SIG-M5 treated with dmso at 0.1 percent for 504 hours (cell line): ENCODE measurements around the gene SOD3.

Experiments
- DNase-seq: peaks from one replicate; lab custom pipeline; 2025; ENCODE audit not compliant: unreplicated experiment; lab: John Stamatoyannopoulos, UW

The SOD3 gene

DNA sequence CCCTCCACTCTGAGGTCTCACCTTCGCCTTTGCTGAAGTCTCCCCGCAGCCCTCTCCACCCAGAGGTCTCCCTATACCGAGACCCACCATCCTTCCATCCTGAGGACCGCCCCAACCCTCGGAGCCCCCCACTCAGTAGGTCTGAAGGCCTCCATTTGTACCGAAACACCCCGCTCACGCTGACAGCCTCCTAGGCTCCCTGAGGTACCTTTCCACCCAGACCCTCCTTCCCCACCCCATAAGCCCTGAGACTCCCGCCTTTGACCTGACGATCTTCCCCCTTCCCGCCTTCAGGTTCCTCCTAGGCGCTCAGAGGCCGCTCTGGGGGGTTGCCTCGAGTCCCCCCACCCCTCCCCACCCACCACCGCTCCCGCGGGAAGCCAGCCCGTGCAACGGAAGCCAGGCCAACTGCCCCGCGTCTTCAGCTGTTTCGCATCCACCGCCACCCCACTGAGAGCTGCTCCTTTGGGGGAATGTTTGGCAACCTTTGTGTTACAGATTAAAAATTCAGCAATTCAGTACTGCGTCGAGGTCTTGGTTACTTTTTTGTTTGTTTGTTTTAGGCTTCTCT, 5.0 kb downstream of the SOD3 start:
- DNase-seq: no peak

DNA sequence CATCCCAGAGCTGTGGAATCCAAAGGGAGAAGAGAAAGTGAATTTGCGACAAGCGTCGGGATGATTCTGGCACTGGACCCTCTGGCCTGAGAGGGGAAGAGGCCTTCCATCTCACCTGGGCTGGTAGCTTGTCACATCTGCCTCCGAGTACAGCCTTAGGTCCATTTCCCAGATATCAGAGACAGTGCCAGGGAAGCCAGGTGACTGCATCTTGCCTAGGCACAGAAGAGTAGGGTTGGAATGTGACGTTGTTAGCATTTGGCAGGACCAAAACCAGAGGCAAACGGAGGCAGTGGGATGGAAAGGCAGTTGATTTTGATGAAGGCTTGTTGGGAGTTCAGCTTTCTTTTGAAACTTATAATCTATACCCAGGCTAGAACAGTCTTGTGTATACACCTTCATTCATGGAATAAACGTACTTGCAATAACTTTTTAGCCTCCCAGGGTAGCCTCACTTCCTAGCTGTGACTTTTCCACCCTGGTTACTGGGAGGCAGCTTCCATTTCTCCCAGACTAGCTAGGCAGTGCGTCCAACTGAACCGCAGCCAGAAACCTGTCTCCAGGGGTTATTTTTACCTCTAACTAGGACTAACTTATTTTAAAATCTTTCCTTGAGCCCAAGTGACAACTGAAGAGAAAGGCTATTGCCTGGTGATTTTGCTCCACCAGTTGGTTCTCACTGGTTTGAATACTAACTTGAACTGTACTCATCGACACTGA, 5.9 kb downstream of the SOD3 start:
- DNase-seq: no peak

DNA sequence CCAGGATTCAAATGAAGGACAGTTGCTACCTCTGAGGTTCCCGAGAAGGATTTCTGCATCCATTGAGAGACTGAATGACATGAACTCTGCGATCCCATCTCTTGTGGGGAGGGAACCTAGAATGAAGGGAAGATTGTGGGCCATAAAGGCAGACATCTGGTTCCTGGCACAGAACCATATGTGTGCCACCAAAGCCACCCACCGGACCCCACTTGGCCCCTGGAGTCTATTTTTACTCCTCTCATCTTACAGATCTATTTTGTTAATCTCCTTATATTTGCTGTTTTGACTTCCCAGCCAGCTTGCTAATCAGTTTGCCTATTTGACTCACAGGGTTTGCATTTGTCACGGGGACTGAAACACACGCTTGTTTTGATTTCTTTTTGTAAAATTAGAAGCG, 7.3 kb downstream of the SOD3 start:
- no peak for DNase-seq

DNA sequence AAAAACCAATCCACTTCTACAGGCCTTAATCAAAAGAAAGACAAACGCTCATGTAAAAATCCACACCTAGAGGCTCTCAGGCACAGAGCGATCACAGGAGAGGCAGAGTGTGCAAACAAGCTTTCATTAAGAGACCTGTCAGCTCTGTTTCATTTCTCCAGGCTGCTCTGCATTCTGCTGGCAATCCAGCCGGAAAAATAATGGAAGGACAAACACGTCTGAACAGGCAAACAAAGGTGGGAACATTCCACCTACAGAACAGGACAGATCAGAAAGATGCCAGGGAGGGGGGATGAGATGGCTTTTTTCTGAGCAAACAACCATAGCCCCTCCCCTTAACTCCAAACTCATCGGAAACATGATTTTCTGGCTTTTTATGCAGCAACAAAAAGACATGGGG, 9.7 kb downstream of the SOD3 start:
- no peak for DNase-seq

DNA sequence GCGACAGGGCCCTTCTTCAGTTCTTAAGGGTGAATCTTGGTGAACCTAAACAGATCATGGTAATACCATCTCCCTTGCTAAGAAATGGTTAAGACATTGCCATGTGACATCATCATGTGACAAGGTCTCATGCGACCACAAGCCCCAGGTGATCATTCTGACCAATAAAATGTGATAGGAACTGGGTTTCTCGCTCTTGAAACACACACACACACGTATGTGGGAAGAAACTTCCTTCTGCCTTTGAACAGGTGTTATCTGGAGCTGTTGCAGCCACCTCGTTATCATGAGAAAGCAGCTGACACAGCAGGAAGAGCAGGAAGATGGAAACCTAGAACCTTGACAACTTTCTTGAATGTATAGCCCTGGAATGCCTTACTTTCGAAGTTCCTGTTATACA, 10.2 kb downstream of the SOD3 start:
- no peak for DNase-seq

DNA sequence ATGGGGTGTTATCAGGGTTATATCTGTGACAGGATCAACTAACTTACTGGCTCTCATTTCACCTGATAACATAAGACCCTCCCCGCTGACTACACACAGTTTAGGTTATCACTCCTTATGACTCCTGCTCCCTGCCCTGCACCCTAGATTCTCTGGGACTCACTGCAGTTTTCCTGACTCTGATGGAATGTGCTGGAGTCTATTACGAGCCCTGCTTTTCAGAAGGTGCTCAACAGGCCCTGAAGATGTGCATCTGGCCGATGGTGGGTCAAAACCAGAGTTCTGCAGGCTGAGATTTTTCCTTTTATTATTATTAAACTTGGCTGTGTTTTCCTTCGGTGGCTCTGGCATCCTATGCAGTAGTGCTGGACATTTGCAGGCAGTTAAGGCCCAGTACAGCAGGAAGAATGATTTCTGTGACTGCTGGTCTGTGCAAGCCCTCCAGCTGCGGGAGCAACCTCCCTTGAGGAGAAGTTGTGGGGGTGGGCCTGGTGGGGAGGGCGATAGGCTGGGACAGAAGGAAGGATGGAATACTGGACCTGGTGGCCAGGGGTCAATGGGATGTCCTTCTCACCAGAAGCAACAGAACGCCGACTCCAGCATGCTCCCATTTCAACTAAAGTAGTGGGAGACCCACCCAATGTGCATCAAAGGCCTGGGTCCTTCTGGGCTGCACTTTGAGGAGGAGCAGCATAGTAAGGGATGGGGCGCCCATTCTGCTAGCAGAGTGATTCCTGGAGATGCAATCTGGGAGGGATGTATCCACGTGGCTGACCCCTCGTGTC, 11.0 kb downstream of the SOD3 start:
- DNase-seq: no peak

DNA sequence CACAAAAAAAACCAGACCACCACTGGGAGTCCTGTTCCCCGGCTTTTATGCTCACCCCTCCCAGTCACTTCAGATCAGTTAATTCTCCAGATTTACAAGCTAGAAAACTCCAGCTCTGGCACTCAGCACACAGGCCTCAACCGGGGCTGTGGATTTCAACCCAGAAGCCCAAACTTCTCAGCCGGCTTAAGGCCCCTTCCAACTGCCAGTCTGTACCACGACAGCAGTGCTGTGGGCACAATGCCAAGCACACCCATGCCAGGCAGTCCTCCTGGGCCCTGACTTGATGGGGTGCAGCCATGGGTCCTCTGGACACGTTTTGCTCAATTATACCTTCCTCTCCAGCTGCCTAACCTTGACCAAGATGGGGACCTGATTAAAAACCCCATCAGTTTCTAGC, 12.2 kb downstream of the SOD3 start:
- DNase-seq: no peak

DNA sequence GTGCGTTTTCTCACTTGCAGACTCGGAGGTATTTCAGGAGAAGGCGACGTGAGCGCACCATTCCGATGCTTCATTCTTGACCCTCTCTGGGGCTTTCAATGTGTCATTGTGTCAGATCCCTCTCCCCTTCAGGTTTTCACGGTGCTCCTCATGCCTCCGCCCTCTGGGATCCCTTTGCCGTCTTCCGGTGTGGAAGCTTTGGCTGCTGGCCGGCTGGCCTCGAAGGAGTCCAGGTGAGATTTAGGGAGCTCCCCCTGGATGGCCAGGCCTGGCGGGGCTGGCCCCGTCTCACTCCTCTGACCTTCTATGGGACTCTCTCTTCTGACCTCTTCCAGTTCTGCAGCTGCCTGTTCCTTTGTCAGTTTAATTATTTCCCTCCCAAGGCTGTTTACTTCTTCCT, 12.9 kb downstream of the SOD3 start:
- no peak for DNase-seq

DNA sequence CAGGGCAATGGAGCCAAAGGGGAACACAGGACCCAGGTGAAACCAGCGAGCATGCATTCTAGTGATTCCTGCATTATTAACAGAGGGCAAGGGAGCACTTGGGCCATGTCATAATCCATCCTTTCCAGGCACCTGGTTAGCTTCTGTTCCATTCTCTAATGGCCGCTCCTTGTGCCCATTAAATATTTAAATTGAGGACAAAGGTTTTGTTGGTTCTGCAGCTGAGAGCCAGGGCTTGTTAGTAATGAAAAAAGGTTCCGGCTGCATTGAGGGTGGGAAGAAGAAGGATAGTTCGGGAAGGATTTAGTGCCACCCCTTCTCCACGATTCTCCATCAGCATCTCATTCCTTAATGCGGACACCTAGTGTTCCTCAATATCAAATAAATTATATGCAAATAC, 13.6 kb downstream of the SOD3 start:
- DNase-seq: no peak

DNA sequence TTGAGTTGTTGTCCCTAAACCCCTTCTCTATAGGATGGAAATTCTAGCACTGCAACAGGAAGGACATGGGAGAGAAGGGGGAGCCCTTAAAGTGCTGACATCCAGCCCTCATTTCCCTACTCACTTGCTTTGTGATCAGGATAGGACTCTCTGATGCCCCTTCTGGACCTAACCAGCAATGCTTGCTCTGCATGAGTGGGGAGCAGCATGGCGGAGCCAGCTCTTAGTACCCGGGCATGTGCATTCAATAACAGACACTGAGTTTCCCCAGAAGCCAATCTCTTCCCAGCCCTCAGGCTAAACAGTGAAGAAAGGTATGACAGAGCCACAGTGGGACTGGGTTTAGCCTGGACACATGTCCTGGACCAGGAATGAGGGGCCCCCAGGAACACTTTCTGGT, 14.0 kb downstream of the SOD3 start:
- no peak for DNase-seq

DNA sequence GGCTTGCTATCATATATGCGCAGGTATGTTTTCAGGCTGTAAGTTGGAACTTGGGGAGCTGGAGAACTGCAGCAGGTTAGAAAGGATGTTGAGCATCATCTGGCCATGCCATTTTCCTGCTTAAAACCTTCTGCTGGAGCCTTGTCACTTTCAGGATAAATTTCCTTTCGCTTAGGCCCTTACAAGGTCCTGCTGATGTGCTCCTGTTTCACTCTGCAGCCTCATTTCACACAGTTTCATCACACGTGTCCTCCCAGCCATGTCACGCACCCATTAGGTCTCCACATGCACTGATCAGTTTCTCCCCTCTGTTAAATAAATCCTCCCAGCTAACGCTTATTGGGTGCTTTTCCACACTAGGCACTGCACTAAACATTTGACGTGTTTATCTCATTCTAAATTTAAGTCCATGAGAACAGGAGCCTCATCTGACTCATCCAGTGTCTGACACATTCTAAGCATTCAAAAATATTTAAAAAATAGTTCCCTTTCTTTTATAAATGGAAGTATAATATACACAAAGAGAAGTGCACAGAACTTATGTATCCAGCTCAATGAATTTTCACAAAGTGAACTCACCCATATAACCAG, 14.5 kb downstream of the SOD3 start:
- no peak for DNase-seq

DNA sequence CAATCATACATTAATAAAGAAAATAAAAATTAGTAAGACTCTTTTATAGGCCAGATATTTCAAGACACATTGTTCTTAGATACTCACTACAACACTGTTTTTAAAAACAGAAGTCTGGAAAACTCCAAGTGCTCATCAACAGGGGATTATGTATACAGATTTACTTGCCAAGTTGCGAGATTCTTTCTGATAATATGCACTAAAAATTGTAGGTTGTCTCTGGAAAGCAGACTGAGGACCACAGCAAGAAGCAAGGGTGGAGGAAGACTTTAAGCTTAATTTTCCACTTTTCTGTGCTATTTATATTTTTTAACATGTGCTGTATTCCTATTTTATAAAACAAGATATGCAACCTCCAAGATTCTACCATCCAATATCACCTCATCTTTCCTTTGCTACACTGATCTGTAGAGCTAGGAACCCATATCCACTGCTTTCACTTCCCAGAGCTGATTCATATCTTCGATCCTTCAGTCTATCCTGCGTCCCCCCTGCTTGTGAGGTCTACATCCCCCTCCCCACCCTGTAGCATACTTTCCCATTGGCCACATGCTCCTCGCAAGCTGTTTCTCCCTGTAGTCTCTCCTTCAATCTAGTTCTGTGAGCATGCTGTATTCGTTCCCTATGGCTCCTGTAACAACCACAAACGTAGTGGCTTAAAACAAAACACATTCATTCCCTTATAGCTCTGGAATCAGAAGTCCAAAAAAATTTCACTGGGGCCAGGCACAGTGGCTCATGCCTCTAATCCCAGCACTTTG, 15.7 kb downstream of the SOD3 start:
- DNase-seq: no peak

DNA sequence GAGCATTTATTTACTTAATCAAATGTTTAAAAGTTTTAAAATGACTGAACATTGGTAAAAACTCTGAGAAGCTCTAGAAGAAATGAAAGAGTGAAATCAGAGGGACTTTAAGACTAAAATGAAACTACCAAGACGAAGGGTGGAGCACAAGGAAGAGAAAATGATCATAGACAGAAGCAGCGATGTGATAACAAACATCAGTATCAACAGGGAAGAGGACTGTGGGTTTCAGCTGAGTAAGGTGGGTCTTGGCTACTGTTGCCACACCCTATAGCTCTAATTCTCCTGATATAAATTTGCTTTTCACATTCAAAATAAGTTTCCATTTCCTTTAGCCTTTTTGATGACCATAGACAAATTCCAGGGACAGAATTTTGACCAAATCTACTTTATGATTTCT, 18.4 kb downstream of the SOD3 start:
- DNase-seq: no peak

DNA sequence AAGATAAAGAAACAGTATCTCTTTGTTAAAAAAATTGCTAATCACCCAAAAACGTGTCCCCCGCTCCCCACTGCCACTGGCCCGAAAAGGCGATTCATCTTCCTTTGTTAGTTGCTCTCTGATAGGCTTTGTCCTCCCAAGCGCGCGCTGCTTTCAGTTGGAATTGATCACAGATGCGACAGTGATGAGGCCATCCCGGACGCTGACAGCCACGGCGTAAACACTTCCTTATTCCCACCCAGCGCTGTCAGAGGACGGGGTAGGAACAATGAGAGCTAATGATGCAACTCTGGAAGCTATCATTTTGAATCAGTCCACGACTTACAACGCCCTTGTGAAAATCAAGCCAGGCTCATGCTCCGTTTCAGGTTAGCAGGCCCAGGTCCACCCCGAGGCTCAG, 21.4 kb downstream of the SOD3 start:
- DNase-seq: no peak

DNA sequence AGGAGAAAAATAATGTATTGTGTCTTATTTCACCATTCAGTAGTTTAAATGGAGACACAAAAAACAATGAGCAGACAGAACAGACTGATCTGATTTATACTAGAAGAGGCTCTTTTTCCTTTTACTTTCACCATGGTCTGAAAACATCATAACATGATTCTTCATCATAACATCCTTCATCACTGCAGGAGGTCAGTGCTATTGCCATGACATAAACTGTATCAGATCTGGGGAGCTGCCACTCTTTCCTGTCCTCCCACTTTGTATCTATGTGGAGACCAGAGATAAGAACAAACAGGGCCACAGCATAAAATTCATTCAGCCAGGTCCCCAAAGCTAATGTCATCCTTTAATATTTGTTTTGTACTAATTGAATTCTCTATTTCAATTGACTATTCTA, 25.2 kb downstream of the SOD3 start:
- DNase-seq: no peak

DNA sequence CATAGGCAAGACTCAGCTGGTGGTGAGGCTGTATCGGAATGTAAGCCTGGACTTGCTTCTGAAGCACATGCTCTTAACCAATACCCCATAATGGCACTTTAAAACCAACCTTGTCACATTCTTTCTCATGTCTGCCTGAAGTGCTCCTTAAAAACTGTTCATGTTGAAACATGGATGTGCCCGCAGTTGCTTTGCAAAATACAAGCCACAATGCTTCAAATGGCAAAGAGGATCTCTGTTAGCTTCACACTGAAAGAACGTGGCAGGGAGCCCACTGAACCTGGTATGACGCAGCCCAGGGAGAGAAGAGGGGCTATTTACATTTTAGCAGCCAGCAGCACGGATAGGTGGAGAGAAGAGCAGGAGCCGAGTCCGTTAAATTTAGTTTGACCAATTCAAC, 29.3 kb downstream of the SOD3 start:
- no peak for DNase-seq

DNA sequence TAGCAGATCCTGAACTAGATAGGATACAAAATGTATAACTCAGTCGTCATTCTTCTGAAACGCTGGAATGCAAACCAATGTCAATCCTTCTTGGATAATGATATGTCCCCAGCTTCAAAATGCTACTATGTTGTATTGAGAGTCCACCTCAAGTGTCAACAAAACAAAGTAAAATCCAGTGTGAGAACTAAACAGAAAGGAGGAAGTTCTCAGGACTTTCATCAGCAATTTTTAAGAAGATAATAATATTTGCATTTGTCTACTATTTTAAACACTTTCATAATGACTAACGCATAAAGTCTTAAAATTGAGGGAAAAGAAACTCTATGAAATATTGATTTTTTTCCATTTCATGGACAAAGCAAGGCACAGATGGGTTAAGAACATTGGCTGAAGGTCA, 36.3 kb downstream of the SOD3 start:
- no peak for DNase-seq

DNA sequence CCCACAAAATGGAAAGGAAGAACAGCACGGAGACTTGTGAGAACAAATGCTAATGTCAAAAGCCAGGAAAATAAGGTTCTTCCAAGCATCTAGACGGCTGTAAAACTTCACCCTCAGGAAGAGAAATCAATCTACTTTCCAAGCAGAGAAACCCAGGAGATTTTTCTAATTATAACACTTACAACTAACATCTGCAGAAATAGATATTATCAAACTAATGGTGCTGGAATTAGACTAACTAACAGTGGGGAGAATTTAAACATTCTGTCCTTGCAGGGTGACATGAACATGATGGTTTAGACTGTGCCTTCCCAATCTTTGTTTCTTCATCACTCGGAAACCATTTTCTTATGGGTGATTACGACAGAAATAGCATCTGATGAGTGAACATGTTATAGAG, 40.3 kb downstream of the SOD3 start:
- no peak for DNase-seq

DNA sequence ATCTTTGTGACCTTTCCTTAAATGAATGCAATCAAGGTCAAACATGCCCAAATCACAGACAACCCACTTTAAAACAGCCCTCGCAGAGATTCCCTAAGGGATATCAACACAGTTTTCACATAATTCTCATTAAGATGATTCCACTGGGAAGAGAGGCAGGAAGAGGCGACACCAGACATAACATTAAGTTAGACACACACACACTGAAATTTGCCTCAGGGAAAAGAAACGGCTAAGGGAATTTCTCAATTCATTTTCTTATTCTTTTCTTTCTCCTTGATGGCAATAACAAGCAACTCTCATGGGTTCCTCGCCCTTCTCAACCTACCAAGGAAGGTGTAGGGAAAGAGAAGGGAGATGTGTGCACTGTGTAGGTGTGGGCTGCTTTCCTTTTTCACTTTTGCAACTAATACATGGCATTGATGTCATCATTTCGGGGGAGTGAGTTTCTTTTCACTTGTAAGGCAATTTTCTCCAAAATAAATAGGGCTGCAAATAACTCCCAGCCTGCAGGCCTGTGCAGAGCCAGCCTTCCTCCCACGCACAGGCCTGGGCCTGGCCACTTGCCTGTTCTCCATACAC, 41.4 kb downstream of the SOD3 start:
- DNase-seq: no peak

DNA sequence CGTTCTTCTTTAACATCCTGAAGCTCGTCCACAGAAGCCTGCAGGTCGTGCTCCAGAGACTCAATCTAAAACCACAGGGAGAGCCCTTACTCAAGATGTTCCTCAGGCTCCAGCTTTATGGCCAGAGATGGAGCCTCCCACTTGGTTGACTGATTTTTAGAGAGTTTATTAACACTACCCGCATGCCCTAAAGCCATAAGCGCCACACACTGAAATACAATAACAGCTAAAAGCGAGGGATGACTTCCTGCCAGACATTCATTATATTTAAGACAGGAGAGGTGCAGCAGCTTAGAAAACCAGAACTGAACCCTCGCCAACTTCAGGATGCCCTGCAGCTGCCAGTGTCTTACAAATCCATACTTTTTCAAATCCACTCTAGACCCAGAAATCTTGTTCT, 42.0 kb downstream of the SOD3 start:
- no peak for DNase-seq

DNA sequence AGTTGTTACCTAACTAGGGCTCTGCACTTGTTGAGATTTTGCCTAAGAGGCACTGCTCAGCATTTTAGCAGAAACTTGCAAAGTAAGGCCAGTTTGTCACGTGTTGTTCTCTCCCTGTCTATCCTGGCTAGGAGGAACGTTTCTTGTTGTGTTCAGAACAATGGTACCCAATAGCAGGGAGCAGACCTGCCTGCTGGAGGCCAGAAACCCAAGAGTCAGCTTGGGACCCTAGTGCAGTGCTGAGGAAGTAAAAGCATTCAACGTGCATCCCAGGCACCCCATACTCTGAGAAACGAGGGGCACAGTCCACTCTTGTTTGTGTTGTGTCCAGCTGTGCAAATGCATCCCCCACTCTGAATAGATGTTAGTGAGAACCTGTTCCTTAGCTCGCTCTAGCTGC, 42.4 kb downstream of the SOD3 start:
- no peak for DNase-seq
